ENCODE results near the gene RAD51AP2.
"Not testable (repeated sequence)": the region's sequence is repeated elsewhere in the genome, so short reads cannot be mapped to it uniquely, and the experiment has no call there.

RAD51AP2 gene

GRCh38 chr2:17495590-17495989, 22.6 kb downstream of the RAD51AP2 start:
- Histone ChIP-seq H3K9ac (ENCODE audit: low read length) (no peak overlapping the region), H3K27ac (ENCODE audit: low read depth, low read length) (no peak overlapping the region), H3K9me3 (ENCODE audit: control insufficient read depth, insufficient read depth, low read depth, low read length) (no peaks in the 10 kb centered on the region), H3K4me3 (ENCODE audit: low read depth, low read length) (no peak overlapping the region), H3K36me3 (ENCODE audit: control insufficient read depth, insufficient read depth, low read length) (no peaks in the 10 kb centered on the region), H3K27me3 (ENCODE audit: control insufficient read depth, insufficient read depth, low read length) (no peaks in the 10 kb centered on the region), H3K4me1 (ENCODE audit: control insufficient read depth, insufficient read depth, low read length) (no peaks in the 10 kb centered on the region)

GRCh38 chr2:17490165-17490564, 28.1 kb downstream of the RAD51AP2 start:
- not testable (repeated sequence) for H3K4me1 ChIP-seq (ENCODE audit: control insufficient read depth, insufficient read depth, low read length); H3K36me3 ChIP-seq (ENCODE audit: control insufficient read depth, insufficient read depth, low read length); H3K9ac ChIP-seq (ENCODE audit: low read length); H3K9me3 ChIP-seq (ENCODE audit: control insufficient read depth, insufficient read depth, low read depth, low read length); H3K27me3 ChIP-seq (ENCODE audit: control insufficient read depth, insufficient read depth, low read length); H3K27ac ChIP-seq (ENCODE audit: low read depth, low read length); H3K4me3 ChIP-seq (ENCODE audit: low read depth, low read length)

- H3K27me3 ChIP-seq (ENCODE audit: control insufficient read depth, insufficient read depth, low read length); H3K4me1 ChIP-seq (ENCODE audit: control insufficient read depth, insufficient read depth, low read length); H3K27ac ChIP-seq (ENCODE audit: low read depth, low read length): not testable (repeated sequence)
These were observed 29.6 kb downstream of the RAD51AP2 start for GRCh38 chr2:17488610-17489009.

GRCh38 chr2:17483496-17483895, 34.7 kb downstream of the RAD51AP2 start:
- Histone ChIP-seq H3K4me3 (ENCODE audit: low read depth, low read length) (no peak overlapping the region), H3K27ac (ENCODE audit: low read depth, low read length) (no peak overlapping the region), H3K9ac (ENCODE audit: low read length) (no peak overlapping the region), H3K36me3 (ENCODE audit: control insufficient read depth, insufficient read depth, low read length) (no peaks in the 10 kb centered on the region), H3K27me3 (ENCODE audit: control insufficient read depth, insufficient read depth, low read length) (no peaks in the 10 kb centered on the region), H3K4me1 (ENCODE audit: control insufficient read depth, insufficient read depth, low read length) (no peaks in the 10 kb centered on the region), H3K9me3 (ENCODE audit: control insufficient read depth, insufficient read depth, low read depth, low read length) (no peaks in the 10 kb centered on the region)

More at GRCh38 chr2:17488610-17489009, 29.6 kb downstream of the RAD51AP2 start:
- not testable (repeated sequence) for H3K9ac ChIP-seq (ENCODE audit: low read length); H3K36me3 ChIP-seq (ENCODE audit: control insufficient read depth, insufficient read depth, low read length); H3K4me3 ChIP-seq (ENCODE audit: low read depth, low read length); H3K9me3 ChIP-seq (ENCODE audit: control insufficient read depth, insufficient read depth, low read depth, low read length)

- no peaks in the 10 kb centered on the region for H3K9me3 ChIP-seq (ENCODE audit: control insufficient read depth, insufficient read depth, low read depth, low read length)
- no peaks in the 10 kb centered on the region for H3K27me3 ChIP-seq (ENCODE audit: control insufficient read depth, insufficient read depth, low read length)
- H3K36me3 ChIP-seq (ENCODE audit: control insufficient read depth, insufficient read depth, low read length) = no peaks in the 10 kb centered on the region
- no peak overlapping the region for H3K9ac ChIP-seq (ENCODE audit: low read length)
- H3K27ac ChIP-seq (ENCODE audit: low read depth, low read length) = no peak overlapping the region
- no peaks in the 10 kb centered on the region for H3K4me1 ChIP-seq (ENCODE audit: control insufficient read depth, insufficient read depth, low read length)
- no peak overlapping the region for H3K4me3 ChIP-seq (ENCODE audit: low read depth, low read length)
These were observed 35.6 kb downstream of the RAD51AP2 start for GRCh38 chr2:17482651-17483050.

- Histone ChIP-seq H3K9ac (ENCODE audit: low read length) (no peak overlapping the region), H3K27me3 (ENCODE audit: control insufficient read depth, insufficient read depth, low read length) (no peaks in the 10 kb centered on the region), H3K4me1 (ENCODE audit: control insufficient read depth, insufficient read depth, low read length) (peaks cover 7% of the 10 kb centered on the region; the same call in 1 of the 2 replicates), H3K4me3 (ENCODE audit: low read depth, low read length) (no peak overlapping the region), H3K9me3 (ENCODE audit: control insufficient read depth, insufficient read depth, low read depth, low read length) (no peaks in the 10 kb centered on the region), H3K36me3 (ENCODE audit: control insufficient read depth, insufficient read depth, low read length) (no peaks in the 10 kb centered on the region), H3K27ac (ENCODE audit: low read depth, low read length) (no peak overlapping the region)
These were observed 38.4 kb downstream of the RAD51AP2 start for GRCh38 chr2:17479875-17480274.

- no peak overlapping the region for H3K27ac ChIP-seq (ENCODE audit: low read depth, low read length)
- H3K4me3 ChIP-seq (ENCODE audit: low read depth, low read length) = no peak overlapping the region
- H3K9ac ChIP-seq (ENCODE audit: low read length) = no peak overlapping the region
- H3K9me3 ChIP-seq (ENCODE audit: control insufficient read depth, insufficient read depth, low read depth, low read length) = no peaks in the 10 kb centered on the region
- no peaks in the 10 kb centered on the region for H3K36me3 ChIP-seq (ENCODE audit: control insufficient read depth, insufficient read depth, low read length)
- H3K27me3 ChIP-seq (ENCODE audit: control insufficient read depth, insufficient read depth, low read length) = no peaks in the 10 kb centered on the region
- H3K4me1 ChIP-seq (ENCODE audit: control insufficient read depth, insufficient read depth, low read length) = peaks cover 7% of the 10 kb centered on the region; the same call in 1 of the 2 replicates
These were observed 41.4 kb downstream of the RAD51AP2 start for GRCh38 chr2:17476830-17477229.

- Histone ChIP-seq H3K9ac (ENCODE audit: low read length) (no peak overlapping the region), H3K4me1 (ENCODE audit: control insufficient read depth, insufficient read depth, low read length) (peaks cover 7% of the 10 kb centered on the region; the same call in 1 of the 2 replicates), H3K36me3 (ENCODE audit: control insufficient read depth, insufficient read depth, low read length) (no peaks in the 10 kb centered on the region), H3K9me3 (ENCODE audit: control insufficient read depth, insufficient read depth, low read depth, low read length) (no peaks in the 10 kb centered on the region; the same call in 1 of the 2 replicates), H3K4me3 (ENCODE audit: low read depth, low read length) (no peak overlapping the region), H3K27ac (ENCODE audit: low read depth, low read length) (no peak overlapping the region), H3K27me3 (ENCODE audit: control insufficient read depth, insufficient read depth, low read length) (no peaks in the 10 kb centered on the region)
These were observed 42.2 kb downstream of the RAD51AP2 start for GRCh38 chr2:17476064-17476463.

GRCh38 chr2:17475286-17475685, 43.0 kb downstream of the RAD51AP2 start:
- H3K9ac ChIP-seq (ENCODE audit: low read length) = no peak overlapping the region
- no peaks in the 10 kb centered on the region for H3K27me3 ChIP-seq (ENCODE audit: control insufficient read depth, insufficient read depth, low read length)
- H3K4me1 ChIP-seq (ENCODE audit: control insufficient read depth, insufficient read depth, low read length) = peaks cover 7% of the 10 kb centered on the region; the same call in 1 of the 2 replicates
- H3K4me3 ChIP-seq (ENCODE audit: low read depth, low read length) = no peak overlapping the region
- no peaks in the 10 kb centered on the region for H3K36me3 ChIP-seq (ENCODE audit: control insufficient read depth, insufficient read depth, low read length)
- H3K9me3 ChIP-seq (ENCODE audit: control insufficient read depth, insufficient read depth, low read depth, low read length) = peaks cover 4% of the 10 kb centered on the region
- H3K27ac ChIP-seq (ENCODE audit: low read depth, low read length) = no peak overlapping the region

GRCh38 chr2:17471979-17472378, 46.3 kb downstream of the RAD51AP2 start:
- H3K4me1 ChIP-seq (ENCODE audit: control insufficient read depth, insufficient read depth, low read length) = peaks cover 7% of the 10 kb centered on the region; the same call in 1 of the 2 replicates
- peaks cover 26% of the 10 kb centered on the region for H3K9me3 ChIP-seq (ENCODE audit: control insufficient read depth, insufficient read depth, low read depth, low read length)
- H3K27ac ChIP-seq (ENCODE audit: low read depth, low read length) = no peak overlapping the region
- H3K27me3 ChIP-seq (ENCODE audit: control insufficient read depth, insufficient read depth, low read length) = no peaks in the 10 kb centered on the region
- no peak overlapping the region for H3K9ac ChIP-seq (ENCODE audit: low read length)
- H3K36me3 ChIP-seq (ENCODE audit: control insufficient read depth, insufficient read depth, low read length) = no peaks in the 10 kb centered on the region
- no peak overlapping the region for H3K4me3 ChIP-seq (ENCODE audit: low read depth, low read length)

GRCh38 chr2:17470855-17471641, 47.2 kb downstream of the RAD51AP2 start:
- Histone ChIP-seq H3K27me3 (ENCODE audit: control insufficient read depth, insufficient read depth, low read length) (no peaks in the 10 kb centered on the region), H3K4me3 (ENCODE audit: low read depth, low read length) (no peak overlapping the region), H3K9me3 (ENCODE audit: control insufficient read depth, insufficient read depth, low read depth, low read length) (peaks cover 26% of the 10 kb centered on the region), H3K4me1 (ENCODE audit: control insufficient read depth, insufficient read depth, low read length) (peaks cover 5% of the 10 kb centered on the region; the same call in 1 of the 2 replicates), H3K36me3 (ENCODE audit: control insufficient read depth, insufficient read depth, low read length) (no peaks in the 10 kb centered on the region), H3K27ac (ENCODE audit: low read depth, low read length) (no peak overlapping the region), H3K9ac (ENCODE audit: low read length) (no peak overlapping the region)

Measured in HUES6 (cell line).